HG03520 (cell line): Measurements from ENCODE around the gene CCDC34.
"Not testable (repeated sequence)": the region's sequence is repeated elsewhere in the genome, so short reads cannot be mapped to it uniquely, and the experiment has no call there.

Experiments used
- ATAC-seq: cut with Tn5 transposase; IDR thresholded peaks from one replicate; pipeline ENCODE4 v1.9.1; 2021; ENCODE audit warnings: mild to moderate bottlenecking, moderate library complexity; ENCODE audit not compliant: unreplicated experiment

Gene CCDC34

DNA sequence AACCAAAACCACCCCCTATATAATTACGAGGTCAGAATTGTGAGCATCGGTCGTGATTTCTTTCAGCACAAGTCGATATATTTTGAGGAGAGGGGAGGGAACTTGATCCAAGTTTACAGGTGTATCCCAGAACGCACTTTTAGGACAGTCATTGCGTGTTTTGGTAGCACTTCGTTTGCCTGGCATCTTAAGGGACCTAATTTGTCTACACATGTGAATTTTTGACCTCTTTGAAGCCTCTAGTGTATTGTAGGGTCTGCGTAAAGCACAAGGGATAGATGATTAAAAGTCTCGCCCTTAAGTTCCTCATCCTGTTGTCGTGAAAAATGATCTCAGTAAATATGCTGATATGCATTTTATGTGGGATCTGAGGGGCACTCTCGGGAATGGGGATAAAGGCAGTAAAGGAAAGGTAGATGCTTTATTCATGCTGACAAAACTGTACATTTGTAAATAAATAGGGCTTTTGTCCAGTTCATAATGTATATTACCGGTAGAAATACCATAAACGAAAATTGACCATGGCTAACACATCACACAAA, 632 bp upstream of the CCDC34 start:
- no peak for ATAC-seq

DNA sequence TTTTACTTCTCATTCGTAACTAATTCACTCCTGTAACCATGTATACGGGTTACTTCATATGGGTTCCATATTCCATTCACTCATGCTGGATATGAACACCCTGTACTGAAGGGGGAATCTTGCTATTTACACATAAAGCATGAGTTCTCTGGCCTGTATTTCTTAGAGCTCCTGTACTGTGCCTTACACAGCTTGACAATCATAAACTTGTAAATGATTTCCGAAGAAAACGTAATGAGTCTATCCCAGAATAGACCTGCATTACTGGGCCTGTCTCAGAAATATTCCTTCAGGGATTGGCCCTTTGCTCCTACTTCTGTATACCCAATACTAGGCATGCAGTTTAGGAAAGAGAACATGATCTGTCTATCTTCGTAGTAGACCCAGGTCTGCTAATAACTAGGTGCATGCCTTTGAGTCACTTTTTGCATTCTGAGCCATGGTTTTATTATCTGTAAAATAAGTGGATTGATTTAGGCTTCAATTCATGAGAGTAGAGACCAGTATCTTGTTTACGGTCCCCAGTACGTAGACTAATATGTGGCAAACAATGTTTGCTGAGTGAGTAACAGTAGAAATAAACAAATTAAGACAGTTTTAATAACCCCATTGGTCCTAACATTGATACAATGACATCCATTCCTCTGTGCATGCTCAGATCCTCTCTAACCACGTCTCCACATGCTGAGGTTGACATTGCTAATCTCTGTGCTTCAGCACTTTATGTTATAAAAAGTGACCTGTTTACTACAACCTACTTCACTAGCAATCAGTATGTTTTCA, 1.2 kb downstream of the CCDC34 start:
- ATAC-seq: no peak

DNA sequence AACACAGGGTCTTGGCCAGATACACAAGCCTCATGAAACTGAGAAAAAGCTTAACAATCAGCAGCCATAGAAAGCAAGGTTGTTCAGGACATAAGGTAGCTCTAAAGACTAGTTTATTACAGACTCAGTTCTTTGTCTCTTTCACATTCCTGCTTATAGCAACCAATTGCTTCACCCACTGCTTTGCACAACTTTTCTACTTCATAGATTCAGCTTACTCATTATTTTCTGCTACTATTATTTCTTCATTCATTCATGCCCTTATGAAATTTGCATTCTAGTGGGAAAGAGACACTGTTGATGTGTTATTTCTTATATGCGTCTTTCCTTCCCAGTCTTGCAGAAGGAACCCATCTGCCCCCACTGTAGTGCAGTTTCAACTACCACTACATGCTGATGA, 4.7 kb downstream of the CCDC34 start:
- no peak for ATAC-seq

DNA sequence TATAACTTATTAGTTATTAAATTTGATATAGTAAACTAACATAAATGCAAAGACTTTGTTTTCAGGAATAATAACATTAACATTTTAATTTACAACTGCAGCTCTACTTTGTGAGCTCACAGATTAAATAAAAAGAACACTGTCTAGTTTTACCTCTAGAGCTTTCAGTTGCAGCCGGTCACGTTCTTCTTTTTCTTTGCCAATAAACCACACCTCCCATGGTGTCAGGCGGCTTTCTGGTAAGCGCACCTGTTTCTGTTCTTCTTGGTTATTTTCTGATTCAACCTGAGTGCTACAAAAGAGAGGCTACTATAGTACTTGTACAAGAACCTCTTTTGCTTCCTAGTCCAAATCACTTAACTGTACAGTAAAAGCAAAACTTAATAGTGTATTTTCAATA, 5.8 kb downstream of the CCDC34 start:
- no peak for ATAC-seq

DNA sequence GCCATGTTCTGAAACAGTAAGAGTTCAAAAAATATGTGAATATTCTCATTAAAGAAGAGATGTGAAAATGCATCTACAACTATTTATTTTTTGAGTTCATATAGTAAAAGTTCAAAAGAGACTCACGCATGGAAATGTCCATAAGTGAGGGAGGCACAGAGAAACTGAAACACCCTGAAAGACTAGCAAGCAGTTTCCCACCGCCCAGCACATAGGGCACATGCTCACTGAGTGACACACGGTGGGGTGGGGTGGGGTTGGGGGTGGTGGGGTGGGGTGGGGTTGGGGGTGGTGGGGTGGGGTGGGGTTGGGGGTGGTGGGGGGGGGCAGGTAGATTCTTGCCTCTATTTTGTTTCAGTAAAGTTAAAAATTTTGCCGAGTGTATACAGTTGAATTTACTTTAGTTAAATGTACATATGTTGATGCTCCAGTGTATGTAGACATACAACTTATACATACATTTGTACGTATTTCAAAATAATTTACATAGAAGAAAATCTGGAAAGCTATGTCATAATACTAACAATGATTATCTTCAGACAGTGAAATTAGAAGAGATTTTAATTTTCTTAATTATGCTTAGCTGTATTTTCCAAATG, 6.3 kb downstream of the CCDC34 start:
- no peak for ATAC-seq

DNA sequence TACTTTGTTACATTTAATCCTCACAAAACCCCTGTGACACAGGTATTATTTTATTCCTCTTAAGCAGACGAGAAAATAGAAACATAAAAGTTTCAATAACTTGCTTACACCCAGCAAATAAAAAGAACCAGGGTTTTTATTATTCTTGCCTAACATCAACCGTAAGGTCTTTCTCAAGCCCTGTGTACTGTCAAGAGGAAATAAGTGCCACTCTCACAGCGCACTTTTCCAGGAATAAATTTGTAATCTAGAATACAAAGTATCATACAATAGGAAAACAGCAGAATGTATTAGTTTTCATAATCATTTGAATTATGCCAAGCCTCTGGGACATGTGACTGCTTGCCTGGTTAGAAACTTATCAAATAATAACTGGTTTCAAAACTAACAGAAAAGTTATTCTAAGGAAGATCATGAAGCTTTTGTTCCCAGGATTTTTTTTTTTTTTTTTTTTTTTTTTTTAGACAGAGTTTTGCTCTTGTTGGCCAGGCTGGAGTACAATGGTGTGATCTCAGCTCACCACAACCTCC, 7.4 kb downstream of the CCDC34 start:
- no peak for ATAC-seq

DNA sequence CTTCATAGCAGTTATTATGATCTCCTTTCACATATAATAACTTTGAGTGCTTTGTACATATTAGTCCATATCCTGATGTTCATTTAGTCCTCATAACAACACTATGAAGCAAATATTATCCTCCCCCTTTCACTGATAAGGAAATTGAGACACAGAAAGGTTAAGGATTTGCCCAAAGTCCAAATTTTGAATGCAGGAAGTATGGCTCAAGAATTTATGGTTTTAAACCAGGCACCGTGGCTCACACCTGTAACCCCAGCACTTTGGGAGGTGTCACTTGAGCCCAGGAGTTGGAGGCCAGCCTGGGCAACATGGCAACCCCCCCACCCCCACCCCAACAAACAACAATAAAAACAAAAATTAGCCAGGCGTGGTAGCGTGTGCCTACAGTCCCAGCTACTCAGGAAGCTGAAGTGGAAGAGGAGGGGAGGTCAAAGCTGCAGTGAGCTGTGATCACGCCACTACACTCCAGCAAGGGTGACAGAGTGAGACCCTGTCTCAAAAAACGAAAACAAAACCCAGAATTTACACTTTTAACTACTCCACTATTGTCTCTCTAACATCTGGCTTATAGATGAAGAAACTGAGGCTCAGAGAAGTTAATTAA, 8.6 kb downstream of the CCDC34 start:
- no peak for ATAC-seq

DNA sequence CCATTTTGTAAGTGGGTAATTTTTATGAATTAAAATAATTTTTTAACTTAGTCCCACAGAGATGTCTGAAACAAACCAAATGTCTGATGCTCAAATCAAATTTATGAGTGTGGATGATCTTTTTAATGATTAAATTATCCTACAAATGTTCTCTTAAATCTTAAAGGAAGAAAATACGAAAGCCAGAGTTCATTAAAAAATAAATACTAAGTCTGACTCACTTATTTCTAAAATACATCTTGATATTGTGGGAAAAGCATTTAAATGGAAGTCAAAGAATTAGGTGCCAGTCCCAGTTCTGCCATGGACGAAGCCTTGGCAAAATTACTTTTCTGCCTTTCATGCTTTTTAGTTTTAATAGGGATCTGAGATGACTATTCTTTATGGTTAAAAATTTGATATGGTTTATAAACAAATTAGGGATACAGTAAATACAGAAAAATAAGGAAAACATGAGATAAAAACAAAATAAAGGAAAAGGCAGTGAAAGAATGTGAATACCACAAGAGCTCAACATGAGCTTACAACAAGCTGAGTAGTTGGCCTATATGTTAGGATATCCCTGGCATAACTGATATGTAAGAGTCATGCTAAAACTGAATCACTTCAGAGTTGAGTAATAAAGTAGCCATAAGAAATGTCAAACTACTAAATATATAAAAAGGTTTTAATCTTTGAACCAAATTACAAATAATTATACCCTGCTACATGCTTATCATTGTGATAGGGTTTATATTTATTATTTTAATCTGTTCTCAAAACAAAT, 9.2 kb downstream of the CCDC34 start:
- no peak for ATAC-seq

DNA sequence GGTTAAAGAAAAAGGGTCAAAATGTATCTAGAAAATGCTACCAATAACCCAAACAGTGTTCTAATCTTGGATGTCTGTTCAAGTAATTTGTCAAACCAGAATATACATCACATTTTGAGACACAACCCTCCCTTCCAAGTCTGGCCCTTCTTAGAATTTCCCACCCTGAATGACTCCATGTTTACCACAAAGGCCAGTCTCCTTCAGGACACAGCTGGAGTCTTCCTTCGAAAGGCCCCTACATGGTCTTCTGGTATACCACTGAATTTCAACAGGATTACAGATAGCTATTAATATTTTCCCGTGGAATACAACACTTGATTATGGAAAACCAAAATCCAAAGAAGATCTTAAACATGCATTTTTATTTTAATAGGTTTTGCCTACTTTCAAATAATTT, 10.2 kb downstream of the CCDC34 start:
- no peak for ATAC-seq

DNA sequence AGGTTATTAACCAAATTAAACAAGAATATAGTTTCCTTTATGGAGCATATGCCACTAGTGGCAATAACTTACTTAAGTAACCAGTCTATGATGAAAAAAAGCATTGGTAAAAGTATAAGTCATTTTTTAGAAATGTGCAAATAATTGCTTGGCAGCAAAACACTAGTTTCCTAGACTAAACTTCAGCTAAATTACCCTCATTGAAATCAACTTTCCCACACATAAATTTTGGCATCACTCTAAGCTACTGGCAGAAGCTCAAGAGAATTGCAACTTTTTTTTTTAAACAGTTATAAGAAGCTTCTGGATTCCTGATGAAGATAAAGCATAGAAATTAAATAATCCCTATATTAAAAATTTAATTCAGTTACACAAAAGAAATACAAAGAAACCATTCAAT, 12.5 kb downstream of the CCDC34 start:
- no peak for ATAC-seq

DNA sequence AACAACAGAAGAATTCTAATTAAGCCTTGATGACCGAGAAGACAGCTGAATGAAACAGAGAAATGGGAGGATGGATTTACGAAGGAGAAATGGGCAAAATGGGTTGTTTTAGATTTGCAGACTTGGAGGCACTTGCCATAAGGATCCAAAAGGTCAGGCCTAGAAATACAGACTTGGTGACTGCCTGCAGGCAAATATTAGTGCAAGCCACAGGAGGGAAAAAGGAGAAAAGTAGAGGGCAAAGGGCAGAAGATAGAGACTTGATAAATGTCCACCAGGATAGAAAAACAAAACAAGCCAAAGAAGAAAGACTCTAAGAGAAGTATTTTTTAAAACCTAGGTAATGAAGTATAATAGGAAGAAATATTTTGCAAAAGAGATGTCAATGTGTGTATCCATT, 13.1 kb downstream of the CCDC34 start:
- ATAC-seq: no peak

DNA sequence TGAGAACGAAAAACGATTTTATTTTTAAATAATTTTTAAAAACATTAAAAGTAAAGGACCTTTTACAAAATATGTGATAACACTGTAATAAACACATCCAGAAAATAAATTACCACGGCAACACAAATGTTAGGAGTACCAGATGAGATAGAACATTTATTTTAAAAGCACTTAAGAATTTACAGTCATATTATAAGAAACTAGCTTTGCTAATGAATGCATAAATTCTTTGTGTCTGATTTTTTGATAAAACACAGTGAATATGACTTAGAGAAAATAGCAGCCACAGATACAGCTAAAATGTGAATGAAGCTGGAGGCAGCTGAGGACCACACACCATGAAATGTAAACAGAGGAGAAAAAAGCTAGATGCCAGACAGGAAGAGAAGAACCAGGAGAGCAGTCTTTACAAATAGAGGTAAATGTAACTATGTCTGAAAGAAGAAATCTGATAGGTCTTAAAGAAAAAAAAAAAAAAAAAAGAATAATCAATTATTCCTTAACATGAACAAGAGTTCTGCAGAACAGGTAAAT, 14.6 kb downstream of the CCDC34 start:
- no peak for ATAC-seq

DNA sequence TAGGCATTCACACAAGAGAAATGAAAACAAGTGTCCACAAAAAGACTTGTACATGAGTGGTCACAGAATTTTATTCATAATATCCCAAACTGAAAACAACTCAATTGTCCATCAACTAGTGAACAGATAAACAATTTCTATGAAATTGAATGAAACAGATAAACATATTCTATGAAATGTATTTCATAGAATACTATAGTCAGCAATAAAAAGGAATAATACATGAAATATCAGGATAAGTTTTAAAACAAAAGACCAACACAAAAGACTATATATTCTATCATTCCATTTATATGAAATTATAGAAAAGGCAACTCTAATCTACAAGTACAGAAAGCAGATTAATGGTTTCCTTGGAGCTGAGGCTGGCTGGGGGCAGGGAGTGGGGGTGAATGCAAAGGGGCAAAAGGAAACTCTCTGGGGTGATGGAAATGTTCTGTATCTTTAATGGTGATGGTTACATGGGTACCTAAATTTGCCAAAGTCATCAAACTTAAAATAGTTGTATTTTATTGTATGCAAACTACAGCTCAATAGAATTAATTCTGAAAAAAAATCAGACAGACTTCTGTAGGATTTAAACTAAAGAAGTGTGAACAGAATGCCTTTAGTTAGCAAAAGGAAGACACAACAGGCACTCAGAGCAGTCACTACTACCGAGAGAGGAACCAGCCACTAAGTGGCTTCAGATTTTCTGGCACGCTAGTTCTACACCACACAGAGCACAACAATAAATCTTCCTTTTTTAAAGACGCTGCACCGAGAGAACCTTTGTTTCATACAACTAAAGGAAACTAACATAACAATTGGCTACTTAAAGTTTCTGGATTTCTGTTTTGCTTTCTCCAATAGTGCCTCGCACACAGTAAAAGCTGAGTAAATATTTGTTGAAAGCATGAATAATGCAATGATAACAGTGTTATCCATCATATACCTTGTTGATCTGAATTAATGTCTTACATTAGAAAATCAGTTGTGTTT, 15.4 kb downstream of the CCDC34 start:
- no peak for ATAC-seq

DNA sequence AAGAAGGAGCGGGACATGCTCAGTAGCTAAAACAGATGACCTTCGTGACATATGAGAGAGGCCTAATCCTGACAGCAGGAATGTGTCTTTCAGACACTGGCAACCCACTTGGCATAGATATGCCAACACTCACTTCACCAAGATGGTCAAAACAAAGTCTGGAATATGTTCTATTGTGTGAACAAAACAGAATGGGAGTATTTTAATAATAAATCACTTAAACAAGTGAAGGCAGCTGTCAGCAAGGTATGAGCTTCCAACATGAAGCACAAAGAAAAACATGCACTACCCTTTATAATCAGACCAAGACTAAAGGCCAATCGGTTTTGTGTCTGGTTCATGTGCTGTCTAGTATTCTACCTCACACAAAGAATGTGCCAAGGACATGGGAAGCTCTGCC, 23.1 kb downstream of the CCDC34 start:
- no peak for ATAC-seq

DNA sequence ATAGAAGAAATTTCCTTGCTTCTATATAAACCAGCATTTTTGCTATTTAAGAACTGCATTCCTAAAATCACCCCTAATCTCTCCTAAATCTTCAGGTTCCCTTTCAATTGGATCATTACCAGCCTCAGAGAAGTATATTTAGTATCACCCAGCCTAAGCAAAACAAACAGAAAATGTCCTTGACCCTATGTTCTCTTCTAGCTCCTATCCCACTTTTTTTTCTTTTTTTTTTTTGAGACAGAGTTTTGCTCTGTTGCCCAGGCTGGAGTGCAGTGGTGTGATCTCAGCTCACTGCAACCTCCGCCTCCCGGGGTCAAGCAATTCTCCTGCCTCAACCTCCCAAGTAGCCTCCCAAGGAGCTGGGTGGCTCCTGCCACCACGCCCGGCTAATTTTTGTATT, 28.3 kb downstream of the CCDC34 start:
- ATAC-seq: not testable (repeated sequence)

DNA sequence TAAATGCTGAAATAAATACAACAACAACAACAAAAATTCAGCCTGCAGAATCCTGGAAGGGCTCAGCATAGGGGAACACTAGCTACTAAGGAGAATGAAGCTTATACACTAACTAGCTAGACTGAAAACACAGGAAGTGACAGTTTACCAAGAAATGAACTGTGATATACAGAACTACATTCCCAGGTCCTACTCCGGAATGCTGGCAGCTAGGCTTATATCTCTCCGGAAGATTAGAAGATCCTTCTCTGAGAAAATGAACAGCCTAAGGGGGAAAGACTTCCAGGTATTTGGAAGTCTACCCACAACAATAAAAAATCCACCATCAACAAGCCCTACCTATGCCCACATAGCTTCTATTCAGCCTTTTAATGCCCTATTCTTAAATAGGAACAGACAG, 31.0 kb downstream of the CCDC34 start:
- ATAC-seq: no peak

DNA sequence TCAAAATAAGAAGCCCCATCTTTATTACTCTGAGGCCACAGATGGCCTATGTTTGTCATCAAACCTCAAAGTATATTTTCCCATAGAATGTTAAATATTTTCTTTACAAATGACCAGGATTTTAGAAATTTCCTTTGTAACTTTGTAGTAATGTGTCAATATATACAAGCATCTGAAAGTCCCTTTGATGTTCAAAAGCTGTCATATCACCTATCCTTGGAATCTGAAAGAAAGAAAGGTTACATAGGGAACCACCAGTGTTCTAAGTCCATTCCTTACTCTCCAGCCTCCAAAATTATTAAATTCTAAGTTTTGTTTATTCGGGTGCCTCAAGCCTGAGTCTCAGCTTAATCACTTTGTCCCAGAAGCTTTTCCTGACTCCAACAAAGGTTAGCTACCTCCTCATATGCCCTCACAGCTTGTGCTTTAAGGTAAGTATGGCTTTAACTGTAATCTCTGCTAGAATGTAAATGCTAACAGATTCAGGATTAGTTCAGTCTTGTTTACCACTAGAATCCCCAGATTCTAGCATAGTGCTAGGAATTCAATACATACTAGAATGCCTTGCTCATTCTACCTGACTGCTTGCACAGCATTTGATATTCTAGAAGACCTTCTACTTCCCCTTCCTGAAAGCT, 32.3 kb downstream of the CCDC34 start:
- ATAC-seq: no peak

DNA sequence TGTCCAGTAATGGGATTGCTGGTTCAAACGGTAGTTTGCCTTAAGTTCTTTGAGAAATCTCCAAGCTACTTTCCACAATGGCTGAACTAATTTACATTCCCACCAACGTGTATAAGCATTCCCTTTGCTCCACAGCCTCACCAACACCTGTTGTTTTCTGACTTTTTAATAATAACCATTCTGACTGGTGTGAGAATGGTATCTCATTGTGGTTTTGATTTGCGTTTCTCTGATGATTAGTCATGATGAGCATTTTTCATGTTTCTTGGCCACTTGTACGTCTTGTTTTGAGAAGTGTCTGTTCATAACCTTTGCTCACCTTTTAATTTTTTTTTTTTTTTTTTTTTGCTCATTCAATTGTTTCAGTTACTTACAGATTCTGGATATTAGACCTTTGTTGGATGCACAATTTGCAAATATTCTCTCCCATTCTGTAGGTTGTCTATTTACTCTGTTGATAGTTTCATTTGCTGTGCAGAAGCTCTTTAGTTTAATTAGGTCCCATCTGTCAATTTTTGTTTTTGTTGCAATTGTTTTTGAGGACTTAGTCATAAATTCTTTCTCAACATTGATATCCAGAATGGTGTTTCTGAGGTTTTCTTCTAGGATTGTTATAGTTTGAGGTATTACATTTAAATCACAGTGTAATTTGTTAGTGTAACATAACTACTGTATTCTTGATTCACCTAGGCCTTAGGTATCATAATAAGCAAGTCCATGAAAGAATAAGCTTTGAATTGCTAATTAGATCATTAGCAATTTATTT, 33.0 kb downstream of the CCDC34 start:
- ATAC-seq: no peak
